ENCODE measurements around the gene SLC8A2. TPM values are rescaled to one million over a fixed set of nuclear protein-coding genes. Genes with fewer than 3 reads are reported as not detected.

Gene SLC8A2
- total RNA-seq, 2 experiments from 2014 or later: 0.13 to 0.36 TPM

DNA sequence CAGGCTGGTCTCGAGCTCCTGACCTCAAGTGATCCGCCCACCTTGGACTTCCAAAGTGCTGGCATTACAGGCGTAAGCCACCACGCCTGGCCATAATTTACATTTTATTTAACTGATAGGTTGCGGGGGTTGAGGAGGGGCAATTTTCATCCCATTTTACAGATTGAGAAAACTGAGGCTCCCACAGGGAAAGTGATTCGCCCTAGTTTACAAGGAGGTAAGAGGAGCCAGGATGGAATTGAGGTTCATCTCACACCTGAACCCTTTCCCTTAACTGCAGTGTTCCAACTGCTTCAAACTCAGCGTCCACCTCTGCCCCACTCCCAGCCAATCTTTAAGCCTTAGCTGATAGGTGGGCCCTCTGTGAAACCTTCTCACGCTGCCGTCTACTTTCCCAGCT, 47.2 kb upstream of the SLC8A2 start:
- intact Hi-C loops (cut with micrococcal nuclease; ENCODE audit: unreplicated experiment): loop anchor here (5.0 kb wide), 1 partner anchor 232 kb away; no protein-coding TSS in a partner anchor
- H3K9me3 ChIP-seq (ENCODE audit: low read length): no peaks in the 10 kb centered on the region
- no peak for DNase-seq (ENCODE audit: low spot score)
- H3K36me3 ChIP-seq (ENCODE audit: insufficient read depth, low read length): no peaks in the 10 kb centered on the region
- H3K4me1 ChIP-seq (ENCODE audit: insufficient read depth, low read length, poor library complexity, severe bottlenecking): peaks cover 79% of the 10 kb centered on the region
- peak overlapping the region; percentile 82 for H3K4me2 ChIP-seq (ENCODE audit: low read length)
- H2AFZ ChIP-seq (ENCODE audit: low read length): peak overlapping the region; percentile 76
- ChIA-PET CTCF (ENCODE audit: unreplicated experiment) (no interaction called here), POLR2A (interaction anchor here (0.6 to 1.0 kb wide), 4 partner anchors 74 to 853 kb away, joined by 3 read pairs; no protein-coding TSS in a partner anchor)
- BruUV-seq (replicated peaks): no TSS peak
- H3K4me3 ChIP-seq (ENCODE audit: low read depth, low read length, poor library complexity, severe bottlenecking): peak overlapping the region; percentile 28
- H3K9me2 ChIP-seq (ENCODE audit: insufficient read depth, low read length): no peaks in the 10 kb centered on the region
- TF ChIP-seq, protein P1, sequence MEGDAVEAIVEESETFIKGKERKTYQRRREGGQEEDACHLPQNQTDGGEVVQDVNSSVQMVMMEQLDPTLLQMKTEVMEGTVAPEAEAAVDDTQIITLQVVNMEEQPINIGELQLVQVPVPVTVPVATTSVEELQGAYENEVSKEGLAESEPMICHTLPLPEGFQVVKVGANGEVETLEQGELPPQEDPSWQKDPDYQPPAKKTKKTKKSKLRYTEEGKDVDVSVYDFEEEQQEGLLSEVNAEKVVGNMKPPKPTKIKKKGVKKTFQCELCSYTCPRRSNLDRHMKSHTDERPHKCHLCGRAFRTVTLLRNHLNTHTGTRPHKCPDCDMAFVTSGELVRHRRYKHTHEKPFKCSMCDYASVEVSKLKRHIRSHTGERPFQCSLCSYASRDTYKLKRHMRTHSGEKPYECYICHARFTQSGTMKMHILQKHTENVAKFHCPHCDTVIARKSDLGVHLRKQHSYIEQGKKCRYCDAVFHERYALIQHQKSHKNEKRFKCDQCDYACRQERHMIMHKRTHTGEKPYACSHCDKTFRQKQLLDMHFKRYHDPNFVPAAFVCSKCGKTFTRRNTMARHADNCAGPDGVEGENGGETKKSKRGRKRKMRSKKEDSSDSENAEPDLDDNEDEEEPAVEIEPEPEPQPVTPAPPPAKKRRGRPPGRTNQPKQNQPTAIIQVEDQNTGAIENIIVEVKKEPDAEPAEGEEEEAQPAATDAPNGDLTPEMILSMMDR (conservative IDR thresholded peaks at IDR 0.05; ENCODE audit: low read length): no peak
- no peak for TF ChIP-seq EZH2phosphoT487 (IDR thresholded peaks at IDR 0.05; ENCODE audit: borderline replicate concordance, low read depth, low read length)
- peak overlapping the region; percentile 85 for H3K27ac ChIP-seq (ENCODE audit: low read depth, low read length, poor library complexity, severe bottlenecking)
- peaks cover 13% of the 10 kb centered on the region for H3K79me2 ChIP-seq (ENCODE audit: insufficient read depth, low read depth, low read length)
- no peaks in the 10 kb centered on the region for H4K20me1 ChIP-seq (ENCODE audit: insufficient read depth, low read length)

DNA sequence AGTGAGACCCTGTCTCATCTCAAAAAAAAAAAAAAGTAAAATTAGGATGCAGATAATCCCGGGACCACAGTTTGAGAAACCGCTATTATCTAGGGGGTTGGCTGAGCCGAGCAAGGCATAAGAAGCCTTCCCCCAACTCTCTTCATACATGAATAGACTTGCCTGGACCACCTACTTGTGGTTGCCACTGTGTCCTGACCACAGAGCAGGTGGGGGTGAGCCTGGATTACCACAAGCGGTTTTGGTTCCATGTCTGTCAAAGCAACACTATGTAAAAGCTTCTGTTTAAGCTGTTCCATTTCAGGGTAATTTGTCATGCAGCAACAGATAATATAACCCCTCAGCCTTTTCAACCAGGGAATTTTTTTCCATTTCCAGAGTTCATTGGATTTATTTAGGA, 46.4 kb upstream of the SLC8A2 start:
- intact Hi-C loops (cut with micrococcal nuclease; ENCODE audit: unreplicated experiment): loop anchor here (5.0 kb wide), 1 partner anchor 231 kb away; no protein-coding TSS in a partner anchor
- H2AFZ ChIP-seq (ENCODE audit: low read length): peak overlapping the region; percentile 76; the same call in 1 of the 2 replicates

More for the DNA sequence above, 46.4 kb upstream of the SLC8A2 start:
- TF ChIP-seq EZH2phosphoT487 (IDR thresholded peaks at IDR 0.05; ENCODE audit: borderline replicate concordance, low read depth, low read length): no peak
- TF ChIP-seq, protein P1 (conservative IDR thresholded peaks at IDR 0.05; ENCODE audit: low read length): no peak
- peaks cover 20% of the 10 kb centered on the region for H3K79me2 ChIP-seq (ENCODE audit: insufficient read depth, low read depth, low read length)
- peaks cover 77% of the 10 kb centered on the region for H3K4me1 ChIP-seq (ENCODE audit: insufficient read depth, low read length, poor library complexity, severe bottlenecking)
- no peaks in the 10 kb centered on the region for H3K9me2 ChIP-seq (ENCODE audit: insufficient read depth, low read length)
- no peaks in the 10 kb centered on the region for H3K9me3 ChIP-seq (ENCODE audit: low read length)
- BruUV-seq (replicated peaks): no TSS peak
- ChIA-PET POLR2A (interaction anchor here (0.6 to 1.0 kb wide), 3 partner anchors 75 to 852 kb away, joined by 3 read pairs; no protein-coding TSS in a partner anchor), CTCF (ENCODE audit: unreplicated experiment) (no interaction called here)
- peak overlapping the region; percentile 85 for H3K27ac ChIP-seq (ENCODE audit: low read depth, low read length, poor library complexity, severe bottlenecking)
- H4K20me1 ChIP-seq (ENCODE audit: insufficient read depth, low read length): no peaks in the 10 kb centered on the region
- peak overlapping the region; percentile 82 for H3K4me2 ChIP-seq (ENCODE audit: low read length)
- DNase-seq (ENCODE audit: low spot score): peak; percentile 97
- H3K36me3 ChIP-seq (ENCODE audit: insufficient read depth, low read length): no peaks in the 10 kb centered on the region
- peak overlapping the region; percentile 28 for H3K4me3 ChIP-seq (ENCODE audit: low read depth, low read length, poor library complexity, severe bottlenecking)

Measured in OCI-LY7 (cell line).